HepG2 (cell line): ENCODE measurements around the gene MAIP1. TPM values are rescaled to one million over a fixed set of nuclear protein-coding genes. Genes with fewer than 3 reads are reported as not detected.
A peak's percentile ranks its signal among the peaks of the same experiment; 100 is the strongest.

Experiments
- ATAC-seq: fragments of 200-7000 bp; cut with Tn5 transposase; 3 replicates; pipeline ENCODE4 v1.9.1; 2020; ENCODE audit warnings: mild to moderate bottlenecking, moderate library complexity
- BruUV-seq: library from RNA; stranded (reverse); fragments of 400-500 nt; replicated peaks from 2 replicates; lab custom pipeline; 2021; lab: Mats Ljungman, UMichigan
- CTCF ChIA-PET: fragments of 300-600 bp; formaldehyde crosslinking; extraction: SDS; loops from one replicate; lab custom pipeline; 2021; ENCODE audit warnings: low total read pairs, inconsistent platforms, low intra/inter-chr PET ratio; lab: Yijun Ruan, JAX
- POLR2A ChIA-PET: fragments of 350-600 bp; sonication (Branson Sonifier 250); formaldehyde crosslinking; loops from one replicate; lab custom pipeline; 2020; ENCODE audit warnings: antibody characterized with exemption, inconsistent platforms; lab: Yijun Ruan, JAX
- DNase-seq: peaks from one replicate; pipeline ENCODE4 v3.0.0-alpha.2; 2015; ENCODE audit warnings: low spot score
- FAIRE-seq: peaks from 3 replicates; lab custom pipeline; 2011; peaks lifted over from hg19 to GRCh38; lab: Jason Lieb, UNC
- H2AFZ ChIP-seq: one replicate; pipeline ENCODE4 v1.6.1; 2011; ENCODE audit warnings: low read length, inconsistent platforms
- H3K27ac ChIP-seq: fragments of 300-600 bp; 3 replicates; pipeline ENCODE4 v1.8.0; 2011; ENCODE audit warnings: mixed run types, mild to moderate bottlenecking, mixed read lengths, low read length, inconsistent platforms; ENCODE audit not compliant: insufficient read depth; ENCODE audit errors: extremely low read length
- H3K27me3 ChIP-seq, 2 experiments: fragments of 200-600 bp in 1 of 2; 2 replicates in 1 of 2; 3 replicates in 1 of 2; pipeline versions ENCODE4 v1.6.0 to v1.8.0; 2011; ENCODE audit warnings: low read length in 2 of 2, mild to moderate bottlenecking in 2 of 2, moderate library complexity in 2 of 2, inconsistent platforms in 1 of 2; ENCODE audit not compliant: insufficient read depth in 2 of 2, control insufficient read depth in 1 of 2
- H3K36me3 ChIP-seq, 2 experiments: fragments of 200-600 bp in 1 of 2; replicated peaks in 1 of 2; 2 replicates in 1 of 2; 3 replicates in 1 of 2; pipeline versions ENCODE4 v1.5.1 to v1.8.0; 2011; ENCODE audit warnings: low read length in 2 of 2, inconsistent platforms in 1 of 2; ENCODE audit not compliant: insufficient read depth in 2 of 2, control insufficient read depth in 1 of 2
- H3K4me1 ChIP-seq: 2 replicates; pipeline ENCODE4 v1.5.1; 2012; ENCODE audit warnings: low read length, inconsistent platforms; ENCODE audit not compliant: insufficient read depth
- H3K4me2 ChIP-seq: 2 replicates; pipeline ENCODE4 v1.6.0; 2011; ENCODE audit warnings: low read depth, low read length, inconsistent platforms
- H3K4me3 ChIP-seq, 3 experiments: fragments of 200-600 bp in 1 of 3; sonication (generic), shearing (Covaris generic) in 1 of 3; replicated peaks in 1 of 3; 2 replicates each; pipeline ENCODE4 v1.5.1; 2011 to 2016; ENCODE audit warnings: low read length in 3 of 3, inconsistent platforms in 2 of 3, low read depth in 2 of 3, mild to moderate bottlenecking in 2 of 3, control low read depth in 1 of 3, mixed read lengths in 1 of 3; ENCODE audit not compliant: insufficient read depth in 1 of 3
- H3K79me2 ChIP-seq: one replicate; pipeline ENCODE4 v1.6.1; 2011; ENCODE audit warnings: low read length, inconsistent platforms; ENCODE audit not compliant: insufficient read depth
- H3K9ac ChIP-seq: 2 replicates; pipeline ENCODE4 v1.6.0; 2011; ENCODE audit warnings: mild to moderate bottlenecking, low read depth, low read length, inconsistent platforms; ENCODE audit not compliant: insufficient read depth
- H3K9me3 ChIP-seq: 2 replicates; pipeline ENCODE4 v1.5.1; 2012; ENCODE audit warnings: mild to moderate bottlenecking, low read length
- H4K20me1 ChIP-seq: 2 replicates; pipeline ENCODE4 v1.6.0; 2011; ENCODE audit warnings: inconsistent platforms, mild to moderate bottlenecking, low read length, moderate library complexity; ENCODE audit not compliant: insufficient read depth
- ATF5 ChIP-seq: sonication (generic); formaldehyde crosslinking; IDR thresholded peaks from 2 replicates; pipeline ENCODE4 v1.4.0; 2020; ENCODE audit warnings: mild to moderate bottlenecking, low read depth, missing genetic modification reagents
- CREB1 ChIP-seq, 2 experiments: fragments of 450-650 bp in 1 of 2; IDR thresholded peaks; 2 replicates each; pipeline ENCODE4 v1.6.1; 2016 to 2017; ENCODE audit warnings: control low read depth in 1 of 2, mild to moderate bottlenecking in 1 of 2, missing compliant biosample characterization in 1 of 2, missing genetic modification characterization in 1 of 2
- ERF ChIP-seq: IDR thresholded peaks from 2 replicates; pipeline ENCODE4 v1.6.1; 2018; ENCODE audit warnings: missing biosample characterization, missing genetic modification reagents
- FOXA1 ChIP-seq, 2 experiments: fragments of 450-650 bp in 1 of 2; sonication (generic) in 1 of 2; formaldehyde crosslinking in 1 of 2; IDR thresholded peaks; 2 replicates each; pipeline versions ENCODE4 v1.4.0 to v1.6.1; 2016 to 2020; ENCODE audit warnings: missing genetic modification reagents in 1 of 2
- KLF12 ChIP-seq: sonication (generic); formaldehyde crosslinking; IDR thresholded peaks from 2 replicates; pipeline ENCODE4 v1.4.0; 2020; ENCODE audit warnings: missing genetic modification reagents, borderline replicate concordance
- MEIS1 ChIP-seq: sonication (generic); formaldehyde crosslinking; IDR thresholded peaks from 2 replicates; pipeline ENCODE4 v1.9.0; 2021; ENCODE audit warnings: mild to moderate bottlenecking, missing genetic modification reagents, moderate library complexity, borderline replicate concordance
- ZFP36 ChIP-seq: fragments of 150-350 bp; IDR thresholded peaks from 2 replicates; pipeline ENCODE4 v1.6.1; 2018; ENCODE audit warnings: borderline replicate concordance, low read length, low read depth; ENCODE audit not compliant: partially characterized antibody
- ZNF274 ChIP-seq: sonication (generic); formaldehyde crosslinking; IDR thresholded peaks from 2 replicates; pipeline ENCODE4 v1.5.1; 2020; ENCODE audit warnings: mild to moderate bottlenecking, missing genetic modification reagents
- WGBS: methylation state at CpG from one replicate; pipeline ENCODE4 v1.1.6; 2017; ENCODE audit warnings: low lambda C conversion rate; 5-methylcytosine and 5-hydroxymethylcytosine counted together
- in situ Hi-C: cut with HindIII; loops from 2 replicates; pipeline ENCODE4 v1.10.0; 2017; ENCODE audit warnings: low pct_unique_long_range_greater_than_20kb; ENCODE audit not compliant: extremely low pct_ligation_motif_present
- intact Hi-C: fragments of 100-400 bp; cut with micrococcal nuclease; formaldehyde crosslinking; loops from one replicate; pipeline ENCODE4 v1.10.0; 2022; ENCODE audit not compliant: unreplicated experiment
- polyA plus RNA-seq, 8 experiments: library from polyadenylated mRNA; depleted of rRNA in 3 of 8; stranded (reverse) in 7 of 8; unstranded in 1 of 8; fragments of >200 nt; fragmentation: Illumina TruSeq in 4 of 8; extraction: Trizol in 4 of 8; gene quantifications; 2 replicates each; pipeline versions ENCODE4 v1.2.1 to v1.2.3, GENCODE V29; 2011 to 2016; ENCODE audit warnings: low read depth in 4 of 8, missing spikeins in 1 of 8, mixed read lengths in 1 of 8; ENCODE audit not compliant: insufficient read depth in 1 of 8
- total RNA-seq, 5 experiments: library from RNA; depleted of rRNA; stranded (reverse); fragments of >200 nt; fragmentation: Illumina TruSeq; extraction: Trizol; gene quantifications; 2 replicates each; pipeline ENCODE4 v1.2.3, GENCODE V29; 2016; ENCODE audit warnings: low read depth in 1 of 5
- TF ChIP-seq, protein P1 (sequence below): sonication (generic); formaldehyde crosslinking; IDR thresholded peaks from 2 replicates; pipeline ENCODE4 v1.5.0; 2020; ENCODE audit warnings: missing genetic modification reagents, mild to moderate bottlenecking, borderline replicate concordance
- TF ChIP-seq, protein P2 (sequence below): sonication (generic); formaldehyde crosslinking; IDR thresholded peaks from 2 replicates; pipeline ENCODE4 v1.8.0; 2023; ENCODE audit warnings: mild to moderate bottlenecking, missing genetic modification reagents

Gene MAIP1
- total and polyA plus RNA-seq, 2 of the 13 experiments (the other 11 are each of a cell fraction or from before 2014, with no cell fraction given), result 22.3 to 72.9 TPM

DNA sequence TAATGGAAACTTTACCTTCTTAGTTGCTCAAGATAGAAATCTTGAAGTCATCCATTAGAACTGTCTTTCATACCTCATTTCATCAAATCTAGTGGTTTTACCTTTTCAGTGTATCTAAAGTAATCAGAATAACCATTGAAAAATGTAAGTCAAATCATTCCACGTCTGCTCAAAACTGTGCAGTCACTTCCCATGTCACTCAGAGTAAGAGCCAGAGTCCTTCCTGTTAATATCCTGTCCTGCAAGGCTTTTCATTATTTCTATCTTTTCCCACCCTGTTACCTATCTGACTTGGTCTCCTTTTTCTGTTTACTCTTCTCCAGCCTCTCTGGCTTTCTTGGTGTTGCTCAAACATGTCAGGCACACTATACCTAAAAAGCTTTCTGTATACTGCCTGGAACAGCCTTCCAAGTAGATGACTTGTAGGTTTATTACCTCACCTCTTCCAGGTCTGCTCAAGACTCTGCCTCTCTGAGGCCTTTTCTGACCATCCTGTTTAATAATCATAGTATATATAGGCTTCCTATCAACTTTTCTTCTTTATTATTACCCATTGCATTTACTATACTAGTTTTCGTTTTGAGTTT, 40.9 kb upstream of the MAIP1 start:
- 0 out of 2 replicates have a peak overlapping the region, but pooled peaks have one; percentile 7 for H3K9ac ChIP-seq
- no peak for TF ChIP-seq ERF (CRISPR knock-in tag)
- TF ChIP-seq KLF12, result no peak
- no peak for TF ChIP-seq ZNF274 (CRISPR knock-in tag)
- no peak for TF ChIP-seq FOXA1 (IDR thresholded peaks at IDR 0.05)
- TF ChIP-seq FOXA1 (CRISPR knock-in tag; IDR thresholded peaks at IDR 0.05), result 0 out of 2 replicates have a peak, but pooled peaks have one; percentile 18
- no peak for TF ChIP-seq CREB1 (IDR thresholded peaks at IDR 0.05)
- 0 out of 2 replicates have a peak, but pooled peaks have one; percentile 20 for TF ChIP-seq CREB1 (CRISPR knock-in tag; IDR thresholded peaks at IDR 0.05)
- in situ Hi-C loops, result no loop called here
- ATAC-seq, result no peak
- no peak overlapping the region for H2AFZ ChIP-seq
- peaks cover 67% of the 10 kb centered on the region for H3K79me2 ChIP-seq
- H3K27me3 ChIP-seq, result no peaks in the 10 kb centered on the region; a peak in 1 of 5 replicates
- H3K9me3 ChIP-seq, result peaks cover 10% of the 10 kb centered on the region
- intact Hi-C loops, result no loop called here
- ChIA-PET CTCF (no interaction called here), POLR2A (no interaction called here)
- FAIRE-seq, result no peak
- no peak for DNase-seq
- peaks cover 30% of the 10 kb centered on the region for H3K4me1 ChIP-seq
- BruUV-seq, result no TSS peak
- peak overlapping the region; percentile 48 for H3K4me2 ChIP-seq
- 89% methylated on average over 2 of the region's 2 CpGs for WGBS
- 0 out of 6 replicates have a peak overlapping the region, but pooled peaks of 1 of the 3 experiments have one; percentile 7 for H3K4me3 ChIP-seq
- H3K36me3 ChIP-seq, result peaks cover 12 to 37% of the 10 kb centered on the region in 2 experiments; a peak in 4 of 5 replicates
- no peak overlapping the region for H3K27ac ChIP-seq
- 0 out of 2 replicates have a peak, but pooled peaks cover 13% of the 10 kb centered on the region for H4K20me1 ChIP-seq

DNA sequence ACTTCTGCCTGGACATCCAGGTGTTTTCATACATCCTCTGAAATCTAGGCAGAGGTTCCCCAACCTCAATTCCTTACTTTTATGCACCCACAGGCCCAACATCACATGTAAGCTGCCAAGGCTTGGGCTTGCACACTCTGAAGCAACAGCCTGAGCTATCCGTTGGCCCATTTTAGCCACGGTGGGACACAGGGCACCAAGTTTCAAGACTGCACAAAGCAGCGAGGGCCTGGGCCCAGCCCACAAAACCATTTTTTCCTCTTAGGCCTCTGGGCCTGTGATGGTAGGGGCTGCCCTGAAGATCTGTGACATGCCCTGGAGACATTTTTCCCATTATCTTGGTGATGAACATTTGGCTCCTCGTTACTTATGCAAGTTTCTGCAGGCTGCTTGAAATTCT, 38.4 kb upstream of the MAIP1 start:
- DNase-seq (no peak), FAIRE-seq (no peak), ATAC-seq (no peak)
- ChIA-PET POLR2A (no interaction called here), CTCF (no interaction called here)
- Histone ChIP-seq H3K9ac (no peak overlapping the region), H3K27ac (no peak overlapping the region), H2AFZ (no peak overlapping the region), H3K9me3 (peaks cover 10% of the 10 kb centered on the region), H3K27me3 (no peaks in the 10 kb centered on the region; a peak in 1 of 5 replicates), H3K4me1 (peaks cover 21% of the 10 kb centered on the region), H3K4me2 (no peak overlapping the region), H4K20me1 (0 out of 2 replicates have a peak, but pooled peaks cover 13% of the 10 kb centered on the region), H3K36me3 (peaks cover 15 to 45% of the 10 kb centered on the region in 2 experiments), H3K4me3 (no peak overlapping the region), H3K79me2 (peaks cover 79% of the 10 kb centered on the region)
- in situ Hi-C loops, result no loop called here
- intact Hi-C loops, result no loop called here
- no TSS peak for BruUV-seq
- 85% methylated on average over 4 of the region's 4 CpGs for WGBS
- TF ChIP-seq ATF5 (CRISPR knock-in tag) (no peak), ZFP36 (peak; percentile 41), MEIS1 (CRISPR knock-in tag) (no peak)
- TF ChIP-seq, protein P1, sequence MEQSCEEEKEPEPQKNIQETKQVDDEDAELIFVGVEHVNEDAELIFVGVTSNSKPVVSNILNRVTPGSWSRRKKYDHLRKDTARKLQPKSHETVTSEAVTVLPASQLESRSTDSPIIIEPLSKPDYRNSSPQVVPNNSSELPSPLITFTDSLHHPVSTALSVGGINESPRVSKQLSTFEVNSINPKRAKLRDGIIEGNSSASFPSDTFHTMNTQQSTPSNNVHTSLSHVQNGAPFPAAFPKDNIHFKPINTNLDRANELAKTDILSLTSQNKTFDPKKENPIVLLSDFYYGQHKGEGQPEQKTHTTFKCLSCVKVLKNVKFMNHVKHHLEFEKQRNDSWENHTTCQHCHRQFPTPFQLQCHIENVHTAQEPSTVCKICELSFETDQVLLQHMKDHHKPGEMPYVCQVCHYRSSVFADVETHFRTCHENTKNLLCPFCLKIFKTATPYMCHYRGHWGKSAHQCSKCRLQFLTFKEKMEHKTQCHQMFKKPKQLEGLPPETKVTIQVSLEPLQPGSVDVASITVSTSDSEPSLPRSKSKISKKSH (CRISPR knock-in tag), result 0 out of 2 replicates have a peak, but pooled peaks have one; percentile 51
- TF ChIP-seq, protein P2, sequence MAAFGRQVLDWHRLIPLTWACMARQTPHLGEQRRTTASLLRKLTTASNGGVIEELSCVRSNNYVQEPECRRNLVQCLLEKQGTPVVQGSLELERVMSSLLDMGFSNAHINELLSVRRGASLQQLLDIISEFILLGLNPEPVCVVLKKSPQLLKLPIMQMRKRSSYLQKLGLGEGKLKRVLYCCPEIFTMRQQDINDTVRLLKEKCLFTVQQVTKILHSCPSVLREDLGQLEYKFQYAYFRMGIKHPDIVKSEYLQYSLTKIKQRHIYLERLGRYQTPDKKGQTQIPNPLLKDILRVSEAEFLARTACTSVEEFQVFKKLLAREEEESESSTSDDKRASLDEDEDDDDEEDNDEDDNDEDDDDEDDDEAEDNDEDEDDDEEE (CRISPR knock-in tag), result no peak
